HL-60 (cell line): ENCODE data around the gene GPR153.

Experiments
- GABPA ChIP-seq: IDR thresholded peaks from 2 replicates; pipeline ENCODE4 v1.6.1; 2012; ENCODE audit warnings: low read depth
- POLR2AphosphoS5 ChIP-seq: IDR thresholded peaks from 2 replicates; pipeline ENCODE4 v1.6.1; 2012; ENCODE audit warnings: low read depth
- SPI1 ChIP-seq: IDR thresholded peaks from 2 replicates; pipeline ENCODE4 v1.6.1; 2012; ENCODE audit warnings: low read depth, mild to moderate bottlenecking, borderline replicate concordance
- TF ChIP-seq, protein P1 (sequence below): IDR thresholded peaks from 2 replicates; pipeline ENCODE4 v1.6.1; 2012; ENCODE audit warnings: low read depth; ENCODE audit not compliant: insufficient replicate concordance
- TF ChIP-seq, protein P2 (sequence below): IDR thresholded peaks from one replicate; pipeline ENCODE4 v1.5.1; 2011; ENCODE audit warnings: low read length, control low read depth, inconsistent platforms; ENCODE audit not compliant: insufficient read depth

DNA sequence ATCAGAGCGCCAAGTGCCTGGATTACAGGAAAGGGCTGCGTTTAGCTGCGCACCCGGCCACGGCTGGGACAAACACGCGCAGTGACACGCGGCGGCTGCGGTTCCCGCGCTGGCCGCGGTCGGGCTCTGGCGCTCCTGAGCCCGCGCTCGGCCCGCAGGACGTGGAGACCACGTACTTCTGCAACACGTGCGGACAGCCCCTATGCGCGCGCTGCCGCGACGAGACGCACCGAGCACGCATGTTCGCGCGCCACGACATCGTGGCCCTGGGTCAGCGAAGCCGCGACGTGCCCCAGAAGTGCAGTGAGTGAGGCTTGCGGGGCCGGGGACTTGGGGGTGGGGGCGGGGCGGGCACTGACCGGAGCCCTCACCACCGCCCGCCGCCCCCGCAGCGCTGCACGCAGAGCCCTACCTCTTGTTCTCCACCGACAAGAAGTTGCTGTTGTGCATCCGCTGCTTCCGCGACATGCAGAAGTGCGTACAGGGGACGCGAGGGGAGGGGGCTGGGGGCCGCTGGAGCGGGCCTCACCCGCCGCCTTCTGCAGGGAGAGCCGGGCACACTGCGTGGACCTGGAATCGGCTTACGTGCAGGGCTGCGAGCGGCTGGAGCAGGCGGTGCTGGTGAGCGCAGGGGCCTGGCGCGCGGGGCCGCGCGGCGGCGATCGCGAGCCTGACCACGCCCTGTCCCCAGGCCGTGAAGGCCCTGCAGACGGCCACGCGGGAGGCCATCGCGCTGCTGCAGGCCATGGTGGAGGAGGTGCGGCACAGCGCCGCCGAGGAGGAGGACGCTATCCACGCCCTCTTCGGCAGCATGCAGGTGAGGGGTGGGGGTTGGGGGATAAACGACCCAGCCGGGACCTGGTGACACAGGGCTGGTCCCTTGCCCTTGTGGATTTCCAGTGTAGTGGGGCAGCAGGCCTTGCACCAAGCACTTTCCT, 51.9 kb downstream of the GPR153 start:
- TF ChIP-seq, protein P1, sequence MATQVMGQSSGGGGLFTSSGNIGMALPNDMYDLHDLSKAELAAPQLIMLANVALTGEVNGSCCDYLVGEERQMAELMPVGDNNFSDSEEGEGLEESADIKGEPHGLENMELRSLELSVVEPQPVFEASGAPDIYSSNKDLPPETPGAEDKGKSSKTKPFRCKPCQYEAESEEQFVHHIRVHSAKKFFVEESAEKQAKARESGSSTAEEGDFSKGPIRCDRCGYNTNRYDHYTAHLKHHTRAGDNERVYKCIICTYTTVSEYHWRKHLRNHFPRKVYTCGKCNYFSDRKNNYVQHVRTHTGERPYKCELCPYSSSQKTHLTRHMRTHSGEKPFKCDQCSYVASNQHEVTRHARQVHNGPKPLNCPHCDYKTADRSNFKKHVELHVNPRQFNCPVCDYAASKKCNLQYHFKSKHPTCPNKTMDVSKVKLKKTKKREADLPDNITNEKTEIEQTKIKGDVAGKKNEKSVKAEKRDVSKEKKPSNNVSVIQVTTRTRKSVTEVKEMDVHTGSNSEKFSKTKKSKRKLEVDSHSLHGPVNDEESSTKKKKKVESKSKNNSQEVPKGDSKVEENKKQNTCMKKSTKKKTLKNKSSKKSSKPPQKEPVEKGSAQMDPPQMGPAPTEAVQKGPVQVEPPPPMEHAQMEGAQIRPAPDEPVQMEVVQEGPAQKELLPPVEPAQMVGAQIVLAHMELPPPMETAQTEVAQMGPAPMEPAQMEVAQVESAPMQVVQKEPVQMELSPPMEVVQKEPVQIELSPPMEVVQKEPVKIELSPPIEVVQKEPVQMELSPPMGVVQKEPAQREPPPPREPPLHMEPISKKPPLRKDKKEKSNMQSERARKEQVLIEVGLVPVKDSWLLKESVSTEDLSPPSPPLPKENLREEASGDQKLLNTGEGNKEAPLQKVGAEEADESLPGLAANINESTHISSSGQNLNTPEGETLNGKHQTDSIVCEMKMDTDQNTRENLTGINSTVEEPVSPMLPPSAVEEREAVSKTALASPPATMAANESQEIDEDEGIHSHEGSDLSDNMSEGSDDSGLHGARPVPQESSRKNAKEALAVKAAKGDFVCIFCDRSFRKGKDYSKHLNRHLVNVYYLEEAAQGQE, result no peak
- TF ChIP-seq, protein P2, sequence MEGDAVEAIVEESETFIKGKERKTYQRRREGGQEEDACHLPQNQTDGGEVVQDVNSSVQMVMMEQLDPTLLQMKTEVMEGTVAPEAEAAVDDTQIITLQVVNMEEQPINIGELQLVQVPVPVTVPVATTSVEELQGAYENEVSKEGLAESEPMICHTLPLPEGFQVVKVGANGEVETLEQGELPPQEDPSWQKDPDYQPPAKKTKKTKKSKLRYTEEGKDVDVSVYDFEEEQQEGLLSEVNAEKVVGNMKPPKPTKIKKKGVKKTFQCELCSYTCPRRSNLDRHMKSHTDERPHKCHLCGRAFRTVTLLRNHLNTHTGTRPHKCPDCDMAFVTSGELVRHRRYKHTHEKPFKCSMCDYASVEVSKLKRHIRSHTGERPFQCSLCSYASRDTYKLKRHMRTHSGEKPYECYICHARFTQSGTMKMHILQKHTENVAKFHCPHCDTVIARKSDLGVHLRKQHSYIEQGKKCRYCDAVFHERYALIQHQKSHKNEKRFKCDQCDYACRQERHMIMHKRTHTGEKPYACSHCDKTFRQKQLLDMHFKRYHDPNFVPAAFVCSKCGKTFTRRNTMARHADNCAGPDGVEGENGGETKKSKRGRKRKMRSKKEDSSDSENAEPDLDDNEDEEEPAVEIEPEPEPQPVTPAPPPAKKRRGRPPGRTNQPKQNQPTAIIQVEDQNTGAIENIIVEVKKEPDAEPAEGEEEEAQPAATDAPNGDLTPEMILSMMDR, result peak; percentile 49
- TF ChIP-seq SPI1 (no peak), POLR2AphosphoS5 (no peak), GABPA (no peak)
